H9 (cell line): Measurements from ENCODE around the gene ANP32B. TPM values are rescaled to one million over a fixed set of nuclear protein-coding genes. Genes with fewer than 3 reads are reported as not detected.

Experiments
- DNase-seq: peaks from one replicate; pipeline ENCODE4 v3.0.0-alpha.2; 2017
- H2AFZ ChIP-seq: one replicate; pipeline ENCODE4 v1.6.1; 2013; ENCODE audit warnings: mild to moderate bottlenecking, low read length, control low read depth, moderate library complexity
- H2AK5ac ChIP-seq: 2 replicates; pipeline ENCODE4 v1.6.1; 2013; ENCODE audit warnings: low read length, control low read depth, mixed read lengths; ENCODE audit not compliant: insufficient read length
- H2BK120ac ChIP-seq: one replicate; pipeline ENCODE4 v1.6.1; 2013; ENCODE audit warnings: low read depth, mild to moderate bottlenecking, low read length, control low read depth, inconsistent platforms; ENCODE audit not compliant: poor library complexity, severe bottlenecking
- H2BK12ac ChIP-seq: 2 replicates; pipeline ENCODE4 v1.6.1; 2013; ENCODE audit warnings: low read length, control low read depth, mixed read lengths, low read depth; ENCODE audit not compliant: insufficient read length
- H2BK15ac ChIP-seq: 2 replicates; pipeline ENCODE4 v1.6.1; 2013; ENCODE audit warnings: low read depth, low read length, control low read depth
- H2BK20ac ChIP-seq: one replicate; pipeline ENCODE4 v1.6.1; 2013; ENCODE audit warnings: low read depth, mild to moderate bottlenecking, low read length, control low read depth, inconsistent platforms; ENCODE audit not compliant: poor library complexity, severe bottlenecking
- H2BK5ac ChIP-seq: 2 replicates; pipeline ENCODE4 v1.6.1; 2013; ENCODE audit warnings: low read length, control low read depth, mixed read lengths; ENCODE audit not compliant: insufficient read length
- H3K14ac ChIP-seq: 2 replicates; pipeline ENCODE4 v1.6.1; 2013; ENCODE audit warnings: low read length, control low read depth; ENCODE audit not compliant: insufficient read depth
- H3K18ac ChIP-seq: 2 replicates; pipeline ENCODE4 v1.6.1; 2013; ENCODE audit warnings: low read depth, mild to moderate bottlenecking, mixed read lengths, low read length, control low read depth; ENCODE audit not compliant: insufficient read length
- H3K23ac ChIP-seq: 2 replicates; pipeline ENCODE4 v1.6.1; 2013; ENCODE audit warnings: low read length, control low read depth, mixed read lengths, low read depth; ENCODE audit not compliant: insufficient read length
- H3K23me2 ChIP-seq: 2 replicates; pipeline ENCODE4 v1.6.1; 2013; ENCODE audit warnings: low read depth, mild to moderate bottlenecking, mixed read lengths, low read length, control low read depth; ENCODE audit not compliant: insufficient read length, poor library complexity, severe bottlenecking
- H3K27ac ChIP-seq: 2 replicates; pipeline ENCODE4 v1.5.1; 2013; ENCODE audit warnings: low read length, control low read depth, mixed read lengths, low read depth; ENCODE audit not compliant: insufficient read length
- H3K27me3 ChIP-seq: 2 replicates; pipeline ENCODE4 v1.6.1; 2013; ENCODE audit warnings: low read length, control low read depth, inconsistent platforms; ENCODE audit not compliant: insufficient read depth
- H3K4ac ChIP-seq: 2 replicates; pipeline ENCODE4 v1.6.1; 2013; ENCODE audit warnings: low read depth, mild to moderate bottlenecking, control low read depth, inconsistent platforms, low read length, moderate library complexity
- H3K4me1 ChIP-seq: 2 replicates; pipeline ENCODE4 v1.6.1; 2013; ENCODE audit warnings: low read length, control low read depth, inconsistent platforms; ENCODE audit not compliant: insufficient read depth
- H3K4me2 ChIP-seq: 2 replicates; pipeline ENCODE4 v1.6.1; 2013; ENCODE audit warnings: low read length, control low read depth, mixed read lengths; ENCODE audit not compliant: insufficient read length, insufficient read depth
- H3K56ac ChIP-seq: 2 replicates; pipeline ENCODE4 v1.6.1; 2013; ENCODE audit warnings: low read depth, mild to moderate bottlenecking, mixed read lengths, low read length, control low read depth; ENCODE audit not compliant: insufficient read length
- H3K79me1 ChIP-seq: 2 replicates; pipeline ENCODE4 v1.6.1; 2013; ENCODE audit warnings: low read depth, mild to moderate bottlenecking, moderate library complexity, low read length, control low read depth, inconsistent platforms; ENCODE audit not compliant: insufficient read depth, poor library complexity, severe bottlenecking
- H3K79me2 ChIP-seq: 2 replicates; pipeline ENCODE4 v1.6.1; 2013; ENCODE audit warnings: low read length, control low read depth, inconsistent platforms; ENCODE audit not compliant: insufficient read depth
- H3K9ac ChIP-seq: 2 replicates; pipeline ENCODE4 v1.6.1; 2013; ENCODE audit warnings: low read length, control low read depth, mixed read lengths; ENCODE audit not compliant: insufficient read length; ENCODE audit errors: extremely low read depth
- H3K9me3 ChIP-seq: one replicate; pipeline ENCODE4 v1.6.1; 2013; ENCODE audit warnings: low read depth, low read length, inconsistent platforms; ENCODE audit not compliant: control insufficient read depth
- H3T11ph ChIP-seq: one replicate; pipeline ENCODE4 v1.6.1; 2013; ENCODE audit warnings: mild to moderate bottlenecking, low read length, control low read depth, inconsistent platforms
- H4K20me1 ChIP-seq: one replicate; pipeline ENCODE4 v1.6.1; 2013; ENCODE audit not compliant: control insufficient read depth, insufficient read length, insufficient read depth
- H4K5ac ChIP-seq: 2 replicates; pipeline ENCODE4 v1.6.1; 2013; ENCODE audit warnings: low read depth, mild to moderate bottlenecking, mixed read lengths, low read length, control low read depth; ENCODE audit not compliant: insufficient read length
- H4K8ac ChIP-seq: replicated peaks from 2 replicates; pipeline ENCODE4 v1.6.1; 2013; ENCODE audit warnings: low read length, control low read depth, mixed read lengths, low read depth; ENCODE audit not compliant: insufficient read length
- H4K91ac ChIP-seq: 2 replicates; pipeline ENCODE4 v1.6.1; 2013; ENCODE audit warnings: low read depth, mild to moderate bottlenecking, moderate library complexity, mixed read lengths, low read length, control low read depth; ENCODE audit not compliant: insufficient read length
- H3K27ac Mint-ChIP-seq, 3 experiments: 2 replicates in 2 of 3; 3 replicates in 1 of 3; pipeline ENCODE4 v1.8.0; 2020 to 2021; ENCODE audit warnings: mixed read lengths in 3 of 3, mild to moderate bottlenecking in 1 of 3, moderate library complexity in 1 of 3
- H3K27me3 Mint-ChIP-seq: 2 replicates; pipeline ENCODE4 v1.8.0; 2021; ENCODE audit warnings: low read depth, mild to moderate bottlenecking, moderate library complexity, mixed read lengths
- H3K36me3 Mint-ChIP-seq, 3 experiments: 2 replicates in 2 of 3; 3 replicates in 1 of 3; pipeline ENCODE4 v1.8.0; 2020 to 2021; ENCODE audit warnings: low read depth in 3 of 3, mixed read lengths in 3 of 3; ENCODE audit not compliant: insufficient read depth in 1 of 3
- H3K4me1 Mint-ChIP-seq, 2 experiments: 2 replicates each; pipeline ENCODE4 v1.8.0; 2020; ENCODE audit warnings: mixed read lengths in 2 of 2
- H3K4me3 Mint-ChIP-seq, 2 experiments: 2 replicates in 1 of 2; 3 replicates in 1 of 2; pipeline ENCODE4 v1.8.0; 2020 to 2021; ENCODE audit warnings: mild to moderate bottlenecking in 2 of 2, mixed read lengths in 2 of 2, moderate library complexity in 1 of 2
- H3K9me3 Mint-ChIP-seq, 2 experiments: 2 replicates in 1 of 2; 3 replicates in 1 of 2; pipeline ENCODE4 v1.8.0; 2020; ENCODE audit warnings: mild to moderate bottlenecking in 2 of 2, mixed read lengths in 2 of 2, moderate library complexity in 1 of 2
- CTCF ChIP-seq: fragments of 200-600 bp; sonication (generic); conservative IDR thresholded peaks from 3 replicates; pipeline ENCODE4 v1.8.0; 2021; ENCODE audit warnings: antibody characterized with exemption, mild to moderate bottlenecking
- total RNA-seq: library from RNA; stranded (reverse); gene quantifications from 2 replicates; pipeline ENCODE4 v1.2.1, GENCODE V29; 2021

Gene ANP32B
- total RNA-seq, 1 experiment from 2014 or later, result 91.6 TPM

- H3K23me2 ChIP-seq, result no peaks in the 10 kb centered on the region
- peaks cover 38% of the 10 kb centered on the region for H3K27me3 Mint-ChIP-seq
- no peaks in the 10 kb centered on the region for H4K20me1 ChIP-seq
- H3K27ac Mint-ChIP-seq, result no peak overlapping the region
- H3K79me2 ChIP-seq, result no peaks in the 10 kb centered on the region
- no peak overlapping the region for H4K5ac ChIP-seq
- peaks cover 4% of the 10 kb centered on the region; the same call in 1 of the 2 replicates for H3K27me3 ChIP-seq
- no peak overlapping the region for H4K91ac ChIP-seq
- no peak overlapping the region for H2BK12ac ChIP-seq
- H3T11ph ChIP-seq, result no peak overlapping the region
- no peak for TF ChIP-seq CTCF
- H3K9me3 Mint-ChIP-seq, result no peaks in the 10 kb centered on the region
- H2BK120ac ChIP-seq, result no peak overlapping the region
- H3K4ac ChIP-seq, result no peak overlapping the region
- H3K14ac ChIP-seq, result no peak overlapping the region
- H3K9me3 ChIP-seq, result no peaks in the 10 kb centered on the region
- no peaks in the 10 kb centered on the region for H3K36me3 Mint-ChIP-seq
- H2BK15ac ChIP-seq, result no peak overlapping the region
- no peak for DNase-seq
- no peak overlapping the region for H3K18ac ChIP-seq
- H3K79me1 ChIP-seq, result no peaks in the 10 kb centered on the region
- no peak overlapping the region for H3K27ac ChIP-seq
- H3K56ac ChIP-seq, result no peak overlapping the region
- H3K9ac ChIP-seq, result no peak overlapping the region
- H3K4me1 Mint-ChIP-seq, result no peaks in the 10 kb centered on the region
- no peak overlapping the region for H3K4me2 ChIP-seq
- H3K4me1 ChIP-seq, result no peaks in the 10 kb centered on the region
- H3K23ac ChIP-seq, result no peak overlapping the region
- H3K4me3 Mint-ChIP-seq, result no peak overlapping the region
- H2AFZ ChIP-seq, result no peak overlapping the region
- H2AK5ac ChIP-seq, result no peak overlapping the region
- H4K8ac ChIP-seq, result no peak overlapping the region
- no peak overlapping the region for H2BK5ac ChIP-seq
- no peak overlapping the region for H2BK20ac ChIP-seq
Measured at GRCh38 chr9:97936998-97937397, 46.1 kb upstream of the ANP32B start.
